HFF-Myc (cell line): ENCODE data around the gene GOPC.

Experiments used
- DNase-seq: peaks from one replicate; pipeline ENCODE4 v3.0.0-alpha.2; 2011; ENCODE audit warnings: low read depth; ENCODE audit errors: extremely low read depth
- H3K4me3 ChIP-seq: replicated peaks from 2 replicates; pipeline ENCODE4 v1.5.1; 2011; ENCODE audit warnings: low read depth, mild to moderate bottlenecking, control low read depth, low read length
- CTCF ChIP-seq: IDR thresholded peaks from 2 replicates; pipeline ENCODE4 v1.5.1; 2012; ENCODE audit warnings: mild to moderate bottlenecking, low read depth, low read length, control low read depth; ENCODE audit errors: missing control alignments

Gene GOPC

GRCh38 chr6:117544716-117545115 is 57.6 kb downstream of the GOPC start:
- DNase-seq = no peak
- no peak for TF ChIP-seq CTCF
- no peak overlapping the region for H3K4me3 ChIP-seq

GRCh38 chr6:117542493-117542892 is 59.8 kb downstream of the GOPC start:
- TF ChIP-seq CTCF = no peak
- DNase-seq = no peak

GRCh38 chr6:117540670-117541069 is 61.6 kb downstream of the GOPC start:
- no peak for DNase-seq
- TF ChIP-seq CTCF = no peak
- no peak overlapping the region for H3K4me3 ChIP-seq

More at GRCh38 chr6:117542493-117542892, 59.8 kb downstream of the GOPC start:
- H3K4me3 ChIP-seq = no peak overlapping the region

- H3K4me3 ChIP-seq = no peak overlapping the region
- TF ChIP-seq CTCF = no peak
- DNase-seq = no peak
Observed at GRCh38 chr6:117538615-117539014, 63.7 kb downstream of the GOPC start.

GRCh38 chr6:117536317-117536716 is 66.0 kb downstream of the GOPC start:
- H3K4me3 ChIP-seq = no peak overlapping the region
- no peak for TF ChIP-seq CTCF
- no peak for DNase-seq

GRCh38 chr6:117534974-117535373 is 67.3 kb downstream of the GOPC start:
- no peak overlapping the region for H3K4me3 ChIP-seq
- TF ChIP-seq CTCF = no peak
- DNase-seq = no peak

- no peak for TF ChIP-seq CTCF
- no peak for DNase-seq
Observed at GRCh38 chr6:117533775-117534174, 68.5 kb downstream of the GOPC start.

More at GRCh38 chr6:117533775-117534174, 68.5 kb downstream of the GOPC start:
- no peak overlapping the region for H3K4me3 ChIP-seq
